GM23338 (cell line): ENCODE data around the gene TMEM135. TPM values are rescaled to one million over a fixed set of nuclear protein-coding genes. Genes with fewer than 3 reads are reported as not detected.

Experiments used
- ATAC-seq: fragments of 200-7000 bp; cut with Tn5 transposase; 3 replicates; pipeline ENCODE4 v1.9.1; 2020
- DNase-seq: peaks from one replicate; pipeline ENCODE4 v3.0.0-alpha.2; 2015; ENCODE audit warnings: low spot score
- H2AFZ ChIP-seq: fragments of 200-600 bp; sonication (generic); 2 replicates; pipeline ENCODE4 v1.8.0; 2016; ENCODE audit warnings: antibody characterized with exemption, mild to moderate bottlenecking, moderate library complexity
- H3F3A ChIP-seq: fragments of 200-600 bp; sonication (generic); replicated peaks from 2 replicates; pipeline ENCODE4 v1.8.0; 2017; ENCODE audit warnings: antibody characterized with exemption, mixed run types, low read depth
- H3K27ac ChIP-seq: fragments of 200-600 bp; sonication (generic); 2 replicates; pipeline ENCODE4 v1.6.1; 2016; ENCODE audit warnings: low read depth
- H3K27me3 ChIP-seq: fragments of 200-600 bp; sonication (generic); 2 replicates; pipeline ENCODE4 v1.8.0; 2016; ENCODE audit warnings: mild to moderate bottlenecking, mixed run types, moderate library complexity; ENCODE audit not compliant: insufficient read depth
- H3K36me3 ChIP-seq: fragments of 200-600 bp; sonication (generic); 2 replicates; pipeline ENCODE4 v1.8.0; 2016; ENCODE audit warnings: mild to moderate bottlenecking; ENCODE audit not compliant: insufficient read depth
- H3K4me1 ChIP-seq: fragments of 200-600 bp; sonication (generic); 2 replicates; pipeline ENCODE4 v1.8.0; 2016; ENCODE audit warnings: mild to moderate bottlenecking, moderate library complexity; ENCODE audit not compliant: insufficient read depth
- H3K4me2 ChIP-seq: fragments of 200-600 bp; sonication (generic); 2 replicates; pipeline ENCODE4 v1.7.1; 2017; ENCODE audit warnings: mixed run types
- H3K4me3 ChIP-seq: fragments of 200-600 bp; sonication (generic); 2 replicates; pipeline ENCODE4 v1.6.1; 2016; ENCODE audit warnings: mixed run types
- H3K79me2 ChIP-seq: fragments of 200-600 bp; sonication (generic); replicated peaks from 2 replicates; pipeline ENCODE4 v1.8.0; 2017; ENCODE audit warnings: mild to moderate bottlenecking; ENCODE audit not compliant: insufficient read depth
- H3K9me2 ChIP-seq: fragments of 200-600 bp; sonication (generic); 2 replicates; pipeline ENCODE4 v1.8.0; 2017; ENCODE audit not compliant: insufficient read depth
- H4K20me1 ChIP-seq: fragments of 200-600 bp; sonication (generic); replicated peaks from 2 replicates; pipeline ENCODE4 v1.8.0; 2017; ENCODE audit warnings: mild to moderate bottlenecking; ENCODE audit not compliant: insufficient read depth
- H3K27ac Mint-ChIP-seq: 2 replicates; pipeline ENCODE4 v1.8.0; 2020; ENCODE audit warnings: inconsistent platforms, mild to moderate bottlenecking, moderate library complexity, mixed read lengths
- H3K27me3 Mint-ChIP-seq: 3 replicates; pipeline ENCODE4 v1.8.0; 2022; ENCODE audit warnings: low read depth, mild to moderate bottlenecking, moderate library complexity, mixed read lengths, inconsistent platforms; ENCODE audit not compliant: insufficient read depth, poor library complexity
- H3K36me3 Mint-ChIP-seq: 3 replicates; pipeline ENCODE4 v1.8.0; 2021; ENCODE audit warnings: low read depth, mild to moderate bottlenecking, inconsistent platforms, moderate library complexity, mixed read lengths
- H3K4me1 Mint-ChIP-seq: 3 replicates; pipeline ENCODE4 v1.8.0; 2020; ENCODE audit warnings: mild to moderate bottlenecking, inconsistent platforms, mixed read lengths
- H3K4me3 Mint-ChIP-seq: 3 replicates; pipeline ENCODE4 v1.8.0; 2021; ENCODE audit warnings: moderate library complexity, mild to moderate bottlenecking, inconsistent platforms, mixed read lengths
- H3K9me3 Mint-ChIP-seq: 3 replicates; pipeline ENCODE4 v1.8.0; 2020; ENCODE audit warnings: moderate library complexity, mild to moderate bottlenecking, inconsistent platforms, mixed read lengths
- CREB1 ChIP-seq: fragments of 250-450 bp; sonication (Bioruptor Pico); IDR thresholded peaks from 2 replicates; pipeline ENCODE4 v1.5.0; 2020; ENCODE audit warnings: low read depth, mild to moderate bottlenecking, moderate library complexity
- CTCF ChIP-seq, 2 experiments: fragments of 200-600 bp in 1 of 2; sonication (generic) in 1 of 2; conservative IDR thresholded peaks; 2 replicates each; pipeline versions ENCODE4 v1.5.1 to v1.6.1; 2016 to 2017; ENCODE audit warnings: antibody characterized with exemption in 2 of 2, low read depth in 2 of 2, mild to moderate bottlenecking in 2 of 2, moderate library complexity in 1 of 2
- ETS1 ChIP-seq: IDR thresholded peaks from 2 replicates; pipeline ENCODE4 v1.6.1; 2016; ENCODE audit warnings: antibody characterized with exemption
- EZH2 ChIP-seq: fragments of 200-600 bp; sonication (generic); IDR thresholded peaks from one replicate; pipeline ENCODE4 v1.8.0; 2017; ENCODE audit warnings: antibody characterized with exemption, mild to moderate bottlenecking, low read depth; ENCODE audit not compliant: unreplicated experiment
- EZH2phosphoT487 ChIP-seq: fragments of 200-600 bp; sonication (generic); IDR thresholded peaks from one replicate; pipeline ENCODE4 v1.8.1; 2018; ENCODE audit warnings: antibody characterized with exemption; ENCODE audit not compliant: unreplicated experiment
- JUNB ChIP-seq: IDR thresholded peaks from one replicate; pipeline ENCODE4 v1.6.1; 2016; ENCODE audit warnings: antibody characterized with exemption; ENCODE audit not compliant: unreplicated experiment
- NANOG ChIP-seq: IDR thresholded peaks from 2 replicates; pipeline ENCODE4 v1.6.1; 2016; ENCODE audit warnings: antibody characterized with exemption, borderline replicate concordance
- POLR2AphosphoS5 ChIP-seq: IDR thresholded peaks from 2 replicates; pipeline ENCODE4 v1.6.1; 2016; ENCODE audit warnings: antibody characterized with exemption, low read depth
- REST ChIP-seq: IDR thresholded peaks from one replicate; pipeline ENCODE4 v1.6.1; 2018; ENCODE audit warnings: antibody characterized with exemption; ENCODE audit not compliant: unreplicated experiment
- STAT1 ChIP-seq: IDR thresholded peaks from one replicate; pipeline ENCODE4 v1.6.1; 2016; ENCODE audit warnings: antibody characterized with exemption; ENCODE audit not compliant: unreplicated experiment
- ZNF114 ChIP-seq: fragments of 250-450 bp; sonication (Bioruptor Pico); IDR thresholded peaks from 2 replicates; pipeline ENCODE4 v1.5.0; 2020; ENCODE audit warnings: mild to moderate bottlenecking, moderate library complexity
- ZNF331 ChIP-seq: fragments of 250-450 bp; sonication (Bioruptor Pico); IDR thresholded peaks from 2 replicates; pipeline ENCODE4 v1.5.0; 2020; ENCODE audit warnings: low read depth, mild to moderate bottlenecking, moderate library complexity
- ZNF462 ChIP-seq: fragments of 250-450 bp; sonication (Bioruptor Pico); IDR thresholded peaks from 2 replicates; pipeline ENCODE4 v1.5.0; 2020; ENCODE audit warnings: mild to moderate bottlenecking, moderate library complexity
- polyA plus RNA-seq: library from polyadenylated mRNA; unstranded; fragments of >200 nt; fragmentation: Nextera tagmentation; extraction: Ambion mirVana; gene quantifications from 2 replicates; pipeline ENCODE4 v1.2.1, GENCODE V29; 2016
- total RNA-seq: library from RNA; depleted of rRNA; stranded (reverse); fragments of >200 nt; shearing (Covaris generic); gene quantifications from 2 replicates; pipeline ENCODE4 v1.2.3, GENCODE V29; 2014

The TMEM135 gene
- total and polyA plus RNA-seq, 2 experiments from 2014 or later: 23.4 to 49.9 TPM

- Histone ChIP-seq H3K27me3 (no peaks in the 10 kb centered on the region), H3K79me2 (no peaks in the 10 kb centered on the region), H3K4me2 (no peak overlapping the region), H2AFZ (no peak overlapping the region; the same call in 1 of the 2 replicates), H3K27ac (no peak overlapping the region), H3F3A (no peaks in the 10 kb centered on the region), H3K9me2 (peaks cover 19% of the 10 kb centered on the region), H3K4me1 (peaks cover 28% of the 10 kb centered on the region), H4K20me1 (no peaks in the 10 kb centered on the region), H3K4me3 (no peak overlapping the region), H3K36me3 (no peaks in the 10 kb centered on the region)
- ATAC-seq (no peak), DNase-seq (no peak)
- TF ChIP-seq EZH2phosphoT487 (no peak), REST (no peak), ZNF331 (CRISPR knock-in tag) (no peak), ZNF114 (CRISPR knock-in tag) (no peak), ETS1 (no peak), CREB1 (CRISPR knock-in tag) (no peak), EZH2 (no peak), JUNB (no peak), NANOG (no peak), STAT1 (no peak), CTCF (conservative IDR thresholded peaks at IDR 0.05; ENCODE audit: low read depth in 2 of 2) (no peak), POLR2AphosphoS5 (no peak), ZNF462 (CRISPR knock-in tag) (no peak)
- Mint-ChIP-seq H3K27me3 (peaks cover 5% of the 10 kb centered on the region), H3K4me1 (peaks cover 32% of the 10 kb centered on the region), H3K4me3 (no peak overlapping the region), H3K9me3 (no peaks in the 10 kb centered on the region), H3K36me3 (no peaks in the 10 kb centered on the region), H3K27ac (no peak overlapping the region)
Observed at GRCh38 chr11:87366763-87367405, 329.1 kb downstream of the TMEM135 start.
